ENCODE results near the gene HSPA1L.
"Not testable (repeated sequence)": the region's sequence is repeated elsewhere in the genome, so short reads cannot be mapped to it uniquely, and the experiment has no call there.

Gene HSPA1L

DNA sequence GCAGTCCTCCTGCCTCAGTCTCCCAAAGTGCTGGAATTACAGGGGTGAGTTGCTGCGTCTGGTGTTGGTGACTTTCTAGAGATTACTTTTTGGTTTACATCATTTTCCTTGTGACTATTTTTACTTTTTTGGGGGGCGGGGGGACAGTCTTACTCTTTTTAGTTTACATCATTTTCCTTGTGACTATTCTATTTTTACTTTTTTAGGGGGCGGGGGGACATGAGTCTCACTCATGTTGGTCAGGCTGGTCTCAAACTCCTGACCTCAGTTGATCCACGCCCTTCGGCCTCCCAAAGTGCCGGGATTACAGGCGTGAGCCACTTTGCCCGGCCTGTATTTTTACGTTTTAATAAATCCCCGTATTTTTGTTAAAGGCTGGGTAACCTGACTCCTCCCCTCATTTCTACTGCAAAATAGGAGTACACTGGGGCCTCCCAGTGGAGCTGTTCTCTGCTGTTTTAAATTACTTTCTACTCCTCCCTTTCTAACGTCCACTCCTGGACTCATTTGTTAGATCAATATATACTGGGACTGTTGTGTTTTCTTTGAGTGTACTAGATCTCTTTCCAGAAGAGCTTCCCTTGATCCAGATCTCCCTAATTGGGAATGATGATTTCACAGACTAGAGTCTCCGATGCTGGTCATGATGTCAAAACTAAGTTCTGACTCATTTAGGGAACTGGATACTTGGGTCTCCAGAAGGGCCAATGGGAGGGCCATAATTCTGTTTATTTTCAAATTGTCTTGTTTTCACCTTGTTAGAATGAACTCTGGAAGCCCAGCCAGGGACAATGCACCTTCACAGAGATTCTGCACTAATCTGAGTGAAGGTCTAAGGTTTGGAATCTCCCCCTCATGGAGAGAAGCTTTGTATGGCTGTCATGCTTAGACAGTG, 21.6 kb upstream of the HSPA1L start:
- no peak for DNase-seq

- no peak for DNase-seq
These were observed 21.0 kb upstream of the HSPA1L start for GRCh38 chr6:31836047-31836473.

- DNase-seq, result peak; percentile 78
These were observed 19.5 kb upstream of the HSPA1L start for GRCh38 chr6:31834367-31835250.

GRCh38 chr6:31831350-31832215, 16.5 kb upstream of the HSPA1L start:
- no peak for DNase-seq

DNA sequence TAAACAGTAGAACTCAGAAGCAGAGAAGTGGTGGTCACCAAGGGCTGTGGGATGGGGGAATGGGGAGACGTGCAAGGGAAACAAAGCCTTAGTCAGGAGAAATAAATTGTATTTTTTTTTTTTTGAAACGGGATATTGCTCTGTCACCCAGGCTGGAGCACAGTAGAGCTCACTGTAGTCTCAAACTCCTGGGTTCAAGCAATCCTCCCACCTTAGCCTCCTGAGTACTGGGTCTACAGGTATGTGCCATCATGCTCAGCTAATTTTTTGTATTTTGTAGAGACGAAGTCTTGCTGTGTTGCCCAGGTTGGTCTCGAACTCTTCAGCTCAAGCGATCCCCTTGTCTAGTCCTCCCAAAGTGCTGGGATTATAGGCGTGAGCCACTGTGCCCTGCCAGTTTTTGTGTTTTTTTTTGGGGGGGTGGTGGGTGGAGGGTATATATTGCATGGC, 15.8 kb upstream of the HSPA1L start:
- no peak for DNase-seq

DNA sequence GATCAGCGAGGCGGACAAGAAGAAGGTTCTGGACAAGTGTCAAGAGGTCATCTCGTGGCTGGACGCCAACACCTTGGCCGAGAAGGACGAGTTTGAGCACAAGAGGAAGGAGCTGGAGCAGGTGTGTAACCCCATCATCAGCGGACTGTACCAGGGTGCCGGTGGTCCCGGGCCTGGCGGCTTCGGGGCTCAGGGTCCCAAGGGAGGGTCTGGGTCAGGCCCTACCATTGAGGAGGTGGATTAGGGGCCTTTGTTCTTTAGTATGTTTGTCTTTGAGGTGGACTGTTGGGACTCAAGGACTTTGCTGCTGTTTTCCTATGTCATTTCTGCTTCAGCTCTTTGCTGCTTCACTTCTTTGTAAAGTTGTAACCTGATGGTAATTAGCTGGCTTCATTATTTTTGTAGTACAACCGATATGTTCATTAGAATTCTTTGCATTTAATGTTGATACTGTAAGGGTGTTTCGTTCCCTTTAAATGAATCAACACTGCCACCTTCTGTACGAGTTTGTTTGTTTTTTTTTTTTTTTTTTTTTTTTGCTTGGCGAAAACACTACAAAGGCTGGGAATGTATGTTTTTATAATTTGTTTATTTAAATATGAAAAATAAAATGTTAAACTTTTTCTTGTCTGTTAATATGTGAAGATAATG, 14.7 kb upstream of the HSPA1L start:
- DNase-seq, result peak; percentile 53

GRCh38 chr6:31827286-31828079, 12.4 kb upstream of the HSPA1L start, which contains the start of gene HSPA1B:
HSPA1B (plus strand) TSS chr6:31827738; CDS start chr6:31827951, 213 bp downstream.
- DNase-seq, result peak; percentile 94

- peak; percentile 51 for DNase-seq
These were observed 11.8 kb upstream of the HSPA1L start for GRCh38 chr6:31826793-31827285.

GRCh38 chr6:31825553-31825952, 10.5 kb upstream of the HSPA1L start:
- no peak for DNase-seq

DNA sequence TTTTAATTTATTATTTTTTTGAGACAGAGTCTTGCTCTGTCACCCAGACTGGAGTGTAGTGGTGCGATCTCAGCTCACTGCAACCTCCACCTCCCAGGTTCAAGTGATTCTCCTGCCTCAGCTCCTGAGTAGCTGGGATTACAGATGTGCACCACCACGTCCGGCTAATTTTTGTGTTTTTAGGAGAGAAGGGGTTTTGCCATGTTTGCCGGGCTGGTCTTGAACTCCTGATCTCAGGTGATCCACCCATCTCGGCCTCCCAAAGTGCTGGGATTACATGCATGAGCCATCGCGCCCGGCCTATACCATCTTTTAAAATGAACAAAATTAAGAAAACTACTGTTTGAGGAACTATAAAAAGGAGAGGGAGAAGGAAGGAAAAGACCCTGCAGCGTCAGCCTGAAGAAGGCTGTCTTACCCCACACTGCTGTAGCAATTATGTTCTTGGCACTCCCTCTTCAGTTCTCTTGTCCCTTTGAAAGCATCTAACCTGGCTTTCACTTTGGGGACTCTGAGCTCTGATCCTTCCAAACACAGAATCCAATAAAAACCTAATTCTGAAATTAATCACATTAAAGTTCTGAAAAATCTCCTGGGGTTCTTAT, 8.6 kb upstream of the HSPA1L start:
- not testable (repeated sequence) for DNase-seq

DNA sequence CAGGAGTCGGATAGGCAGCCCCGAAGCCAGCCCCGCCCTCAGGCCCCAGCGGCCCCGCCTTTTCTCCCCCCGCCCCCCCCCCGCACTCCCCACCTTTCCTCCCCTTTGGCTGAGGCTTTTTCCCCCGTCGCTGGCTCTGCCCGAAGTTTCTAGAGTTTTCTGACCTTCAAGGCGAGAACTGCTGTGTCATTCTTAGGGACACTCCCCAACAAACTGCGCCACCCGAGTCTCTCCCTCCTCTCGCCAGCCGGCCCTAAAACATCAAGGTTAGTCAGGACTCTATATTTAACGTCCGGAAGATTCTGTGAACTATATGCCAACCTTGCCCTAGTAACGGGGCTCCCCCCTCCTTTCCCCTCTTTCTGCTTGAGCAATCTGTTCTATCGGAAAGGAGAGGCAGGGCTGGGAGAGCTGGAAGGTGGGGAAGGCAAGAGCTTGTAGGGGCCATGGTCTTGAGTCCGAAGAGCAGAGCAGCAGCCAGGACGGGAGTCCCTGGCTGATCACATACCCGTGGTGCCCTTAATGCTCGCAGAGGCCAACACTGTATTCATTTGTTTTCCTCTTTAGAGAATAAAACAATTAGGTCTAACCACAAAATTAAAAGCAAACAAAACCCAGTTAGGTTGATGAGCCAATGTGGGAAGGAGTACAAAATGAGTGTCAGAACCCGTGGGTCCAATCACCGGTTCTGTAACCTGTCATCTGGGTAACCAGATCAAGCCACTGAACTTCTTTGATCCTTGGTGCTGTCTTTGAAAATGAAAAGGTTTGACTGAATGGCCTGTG, 7.1 kb upstream of the HSPA1L start:
- peak; percentile 75 for DNase-seq

- no peak for DNase-seq
These were observed 6.4 kb upstream of the HSPA1L start for GRCh38 chr6:31821301-31822035.

GRCh38 chr6:31820399-31820798, 5.3 kb upstream of the HSPA1L start:
- DNase-seq, result not testable (repeated sequence)

- no peak for DNase-seq
These were observed 4.8 kb upstream of the HSPA1L start for GRCh38 chr6:31819871-31820299.

- not testable (repeated sequence) for DNase-seq
These were observed 2.9 kb upstream of the HSPA1L start for GRCh38 chr6:31817929-31818511.

DNA sequence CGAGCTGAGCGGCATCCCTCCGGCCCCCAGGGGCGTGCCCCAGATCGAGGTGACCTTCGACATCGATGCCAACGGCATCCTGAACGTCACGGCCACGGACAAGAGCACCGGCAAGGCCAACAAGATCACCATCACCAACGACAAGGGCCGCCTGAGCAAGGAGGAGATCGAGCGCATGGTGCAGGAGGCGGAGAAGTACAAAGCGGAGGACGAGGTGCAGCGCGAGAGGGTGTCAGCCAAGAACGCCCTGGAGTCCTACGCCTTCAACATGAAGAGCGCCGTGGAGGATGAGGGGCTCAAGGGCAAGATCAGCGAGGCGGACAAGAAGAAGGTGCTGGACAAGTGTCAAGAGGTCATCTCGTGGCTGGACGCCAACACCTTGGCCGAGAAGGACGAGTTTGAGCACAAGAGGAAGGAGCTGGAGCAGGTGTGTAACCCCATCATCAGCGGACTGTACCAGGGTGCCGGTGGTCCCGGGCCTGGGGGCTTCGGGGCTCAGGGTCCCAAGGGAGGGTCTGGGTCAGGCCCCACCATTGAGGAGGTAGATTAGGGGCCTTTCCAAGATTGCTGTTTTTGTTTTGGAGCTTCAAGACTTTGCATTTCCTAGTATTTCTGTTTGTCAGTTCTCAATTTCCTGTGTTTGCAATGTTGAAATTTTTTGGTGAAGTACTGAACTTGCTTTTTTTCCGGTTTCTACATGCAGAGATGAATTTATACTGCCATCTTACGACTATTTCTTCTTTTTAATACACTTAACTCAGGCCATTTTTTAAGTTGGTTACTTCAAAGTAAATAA, 2.2 kb upstream of the HSPA1L start:
- peak; percentile 67 for DNase-seq

DNA sequence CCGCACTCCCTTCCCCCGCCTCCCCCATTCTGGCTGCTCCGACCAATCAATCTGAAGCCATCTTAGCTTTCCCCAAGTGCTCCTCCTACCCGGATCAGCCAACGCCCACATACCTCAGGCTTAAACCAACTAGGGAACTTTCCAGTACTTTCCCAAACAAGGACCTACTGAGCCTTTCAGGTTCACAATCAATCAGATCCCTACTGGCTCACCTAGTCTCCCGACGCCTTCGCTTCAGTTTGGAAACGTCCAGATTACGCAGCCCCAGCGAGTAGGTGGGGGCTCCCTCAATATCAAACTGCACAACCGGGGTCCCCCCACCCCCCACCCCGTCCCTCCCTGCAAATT, 432 bp downstream of the HSPA1L start:
- DNase-seq, result peak; percentile 74

GRCh38 chr6:31813465-31813849, 1.6 kb downstream of the HSPA1L start:
- no peak for DNase-seq
